Panc1 (cell line): ENCODE results near the gene HPS5. TPM values are rescaled to one million over a fixed set of nuclear protein-coding genes. Genes with fewer than 3 reads are reported as not detected.
"Not testable (repeated sequence)": the region's sequence is repeated elsewhere in the genome, so short reads cannot be mapped to it uniquely, and the experiment has no call there.

Source experiments
- ATAC-seq: fragments of 200-7000 bp; cut with Tn5 transposase; 2 replicates; pipeline ENCODE4 v1.9.1; 2020; ENCODE audit warnings: mild to moderate bottlenecking, moderate library complexity
- BruUV-seq: library from RNA; stranded (reverse); fragments of 400-500 nt; replicated peaks from 2 replicates; lab custom pipeline; 2021; lab: Mats Ljungman, UMichigan
- CTCF ChIA-PET: fragments of 300-600 bp; sonication (Branson Sonifier 250); formaldehyde crosslinking; loops from one replicate; lab custom pipeline; 2022; ENCODE audit warnings: antibody characterized with exemption; lab: Charles Lee
- POLR2A ChIA-PET: fragments of 300-600 bp; sonication (Branson Sonifier 250); formaldehyde crosslinking; loops from one replicate; lab custom pipeline; 2022; ENCODE audit warnings: antibody characterized with exemption; lab: Charles Lee
- DNase-seq: peaks from one replicate; pipeline ENCODE4 v3.0.0-alpha.2; 2010; ENCODE audit warnings: low read depth, low spot score
- H3K27ac ChIP-seq: 2 replicates; pipeline ENCODE4 v1.5.1; 2011; ENCODE audit warnings: mild to moderate bottlenecking, low read length, inconsistent platforms
- H3K27me3 ChIP-seq: fragments of 200-500 bp; sonication (Bioruptor generic); 2 replicates; pipeline ENCODE4 v1.6.0; 2014; ENCODE audit warnings: low read length, inconsistent platforms; ENCODE audit not compliant: control insufficient read depth, insufficient read depth
- H3K36me3 ChIP-seq: fragments of 200-500 bp; sonication (Bioruptor generic); 2 replicates; pipeline ENCODE4 v1.5.1; 2014; ENCODE audit warnings: inconsistent platforms, mild to moderate bottlenecking, low read length, moderate library complexity; ENCODE audit not compliant: control insufficient read depth, insufficient read depth
- H3K4me1 ChIP-seq: 2 replicates; pipeline ENCODE4 v1.5.1; 2011; ENCODE audit warnings: inconsistent platforms, mild to moderate bottlenecking, low read length, moderate library complexity; ENCODE audit not compliant: control insufficient read depth, insufficient read depth
- H3K4me3 ChIP-seq, 2 experiments: 2 replicates each; pipeline ENCODE4 v1.5.1; 2011 to 2012; ENCODE audit warnings: low read depth in 2 of 2, low read length in 2 of 2, mild to moderate bottlenecking in 2 of 2, inconsistent platforms in 1 of 2, moderate library complexity in 1 of 2
- H3K9me3 ChIP-seq: fragments of 200-500 bp; sonication (Bioruptor generic); 2 replicates; pipeline ENCODE4 v1.5.1; 2014; ENCODE audit warnings: low read depth, mild to moderate bottlenecking, inconsistent platforms, low read length, moderate library complexity; ENCODE audit not compliant: control insufficient read depth, insufficient read depth
- POLR2AphosphoS5 ChIP-seq: IDR thresholded peaks from 2 replicates; pipeline ENCODE4 v1.6.1; 2012; ENCODE audit warnings: mild to moderate bottlenecking, low read depth, low read length, moderate library complexity
- SIN3A ChIP-seq: IDR thresholded peaks from 2 replicates; pipeline ENCODE4 v1.6.1; 2012; ENCODE audit warnings: low read depth, mild to moderate bottlenecking, low read length, moderate library complexity, borderline replicate concordance; ENCODE audit not compliant: insufficient read depth
- TCF7L2 ChIP-seq: IDR thresholded peaks from 2 replicates; pipeline ENCODE4 v1.6.1; 2011; ENCODE audit warnings: mild to moderate bottlenecking, low read depth, low read length, inconsistent platforms
- in situ Hi-C: cut with HindIII; loops from 2 replicates; pipeline ENCODE4 v1.10.0; 2016; ENCODE audit warnings: low sequenced_read_pairs, low pct_unique_long_range_greater_than_20kb
- intact Hi-C: fragments of 100-400 bp; cut with micrococcal nuclease; formaldehyde crosslinking; loops from one replicate; pipeline ENCODE4 v1.10.0; 2022; ENCODE audit not compliant: unreplicated experiment
- total RNA-seq: library from RNA; stranded (reverse); gene quantifications from one replicate; pipeline ENCODE4 v1.2.1, GENCODE V29; 2021; ENCODE audit not compliant: unreplicated experiment
- TF ChIP-seq, protein P1 (sequence below), 2 experiments: IDR thresholded peaks; 2 replicates each; pipeline ENCODE4 v1.6.1; 2011 to 2012; ENCODE audit warnings: low read depth in 2 of 2, control low read depth in 1 of 2, low read length in 1 of 2, mild to moderate bottlenecking in 1 of 2, moderate library complexity in 1 of 2; ENCODE audit not compliant: insufficient read depth in 1 of 2
- TF ChIP-seq, protein P2 (sequence below): fragments of 450-650 bp; IDR thresholded peaks from 2 replicates; pipeline ENCODE4 v1.5.1; 2017; ENCODE audit warnings: mild to moderate bottlenecking

HPS5 gene
- total RNA-seq, 1 experiment from 2014 or later, result 27.7 TPM

DNA sequence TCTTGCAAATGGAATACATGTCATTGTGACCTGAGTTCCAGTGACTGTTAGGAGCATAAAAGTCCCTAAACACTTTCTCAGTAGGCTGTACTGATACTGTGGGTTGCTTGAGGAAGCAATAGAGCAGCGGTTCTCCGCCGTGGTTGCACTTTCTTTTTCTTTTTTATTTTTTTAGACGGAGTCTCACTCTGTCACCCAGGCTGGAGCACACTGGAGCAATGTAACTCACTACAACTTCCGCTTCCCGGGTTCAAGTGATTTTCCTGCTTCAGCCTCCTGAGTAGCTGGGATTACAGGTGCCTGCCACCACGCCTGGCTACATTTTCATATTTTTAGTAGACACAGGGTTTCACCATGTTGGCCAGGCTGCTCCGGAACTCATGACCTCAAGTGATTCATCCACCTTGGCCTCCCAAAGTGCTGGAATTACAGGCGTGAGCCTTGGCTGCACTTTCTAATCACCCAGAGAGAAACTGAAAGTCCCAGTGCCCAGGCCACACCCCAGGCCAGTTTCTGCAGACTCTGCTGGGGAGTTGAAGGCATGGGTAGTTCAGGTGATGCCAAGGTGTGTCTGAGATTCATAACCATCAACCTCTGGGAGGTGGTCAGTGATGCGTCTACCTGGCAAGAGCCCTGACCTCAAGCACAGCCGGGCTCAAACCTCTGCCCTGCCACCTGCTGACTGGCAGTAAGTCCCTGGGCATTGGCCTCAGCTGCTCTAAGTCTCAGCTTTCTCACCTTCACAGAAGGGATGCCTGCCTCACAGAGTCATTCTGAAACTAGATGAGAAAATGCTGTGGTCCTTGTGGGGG, 75.4 kb downstream of the HPS5 start:
- CTCF ChIA-PET, result interaction anchor here (0.6 kb wide), 1 partner anchor 290 kb away, joined by 14 read pairs; no protein-coding TSS in a partner anchor

DNA sequence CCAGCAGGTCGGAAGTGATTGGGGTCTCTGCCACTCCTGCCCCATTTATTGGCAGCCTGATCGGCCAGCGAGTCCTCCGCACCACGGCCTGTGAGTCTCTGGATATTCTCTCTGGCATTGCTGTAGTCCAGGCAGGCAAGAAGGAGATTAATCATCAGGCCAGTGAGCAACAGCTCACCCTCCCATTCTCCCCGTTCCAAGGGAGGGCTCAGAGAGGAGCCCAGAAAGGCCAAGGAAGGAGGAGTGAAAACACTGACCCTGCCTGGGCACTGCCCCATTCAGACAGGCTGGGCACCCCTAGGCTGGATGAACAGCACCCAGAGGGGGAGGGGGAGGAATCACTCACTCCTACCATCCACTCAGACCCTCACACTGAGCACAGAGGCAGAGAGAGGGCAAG, 76.5 kb downstream of the HPS5 start:
- CTCF ChIA-PET, result interaction anchor here (0.5 kb wide), 1 partner anchor 25 kb away, joined by 3 read pairs; no protein-coding TSS in a partner anchor
- in situ Hi-C loops, result no loop called here
- no peaks in the 10 kb centered on the region for H3K9me3 ChIP-seq
- TF ChIP-seq SIN3A, result no peak
- TF ChIP-seq, protein P1, sequence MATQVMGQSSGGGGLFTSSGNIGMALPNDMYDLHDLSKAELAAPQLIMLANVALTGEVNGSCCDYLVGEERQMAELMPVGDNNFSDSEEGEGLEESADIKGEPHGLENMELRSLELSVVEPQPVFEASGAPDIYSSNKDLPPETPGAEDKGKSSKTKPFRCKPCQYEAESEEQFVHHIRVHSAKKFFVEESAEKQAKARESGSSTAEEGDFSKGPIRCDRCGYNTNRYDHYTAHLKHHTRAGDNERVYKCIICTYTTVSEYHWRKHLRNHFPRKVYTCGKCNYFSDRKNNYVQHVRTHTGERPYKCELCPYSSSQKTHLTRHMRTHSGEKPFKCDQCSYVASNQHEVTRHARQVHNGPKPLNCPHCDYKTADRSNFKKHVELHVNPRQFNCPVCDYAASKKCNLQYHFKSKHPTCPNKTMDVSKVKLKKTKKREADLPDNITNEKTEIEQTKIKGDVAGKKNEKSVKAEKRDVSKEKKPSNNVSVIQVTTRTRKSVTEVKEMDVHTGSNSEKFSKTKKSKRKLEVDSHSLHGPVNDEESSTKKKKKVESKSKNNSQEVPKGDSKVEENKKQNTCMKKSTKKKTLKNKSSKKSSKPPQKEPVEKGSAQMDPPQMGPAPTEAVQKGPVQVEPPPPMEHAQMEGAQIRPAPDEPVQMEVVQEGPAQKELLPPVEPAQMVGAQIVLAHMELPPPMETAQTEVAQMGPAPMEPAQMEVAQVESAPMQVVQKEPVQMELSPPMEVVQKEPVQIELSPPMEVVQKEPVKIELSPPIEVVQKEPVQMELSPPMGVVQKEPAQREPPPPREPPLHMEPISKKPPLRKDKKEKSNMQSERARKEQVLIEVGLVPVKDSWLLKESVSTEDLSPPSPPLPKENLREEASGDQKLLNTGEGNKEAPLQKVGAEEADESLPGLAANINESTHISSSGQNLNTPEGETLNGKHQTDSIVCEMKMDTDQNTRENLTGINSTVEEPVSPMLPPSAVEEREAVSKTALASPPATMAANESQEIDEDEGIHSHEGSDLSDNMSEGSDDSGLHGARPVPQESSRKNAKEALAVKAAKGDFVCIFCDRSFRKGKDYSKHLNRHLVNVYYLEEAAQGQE (IDR thresholded peaks at IDR 0.05; ENCODE audit: insufficient read depth in 1 of 2, low read depth in 2 of 2, low read length in 1 of 2), result no peak
- TF ChIP-seq POLR2AphosphoS5, result no peak
- no peak for TF ChIP-seq TCF7L2
- TF ChIP-seq, protein P2, sequence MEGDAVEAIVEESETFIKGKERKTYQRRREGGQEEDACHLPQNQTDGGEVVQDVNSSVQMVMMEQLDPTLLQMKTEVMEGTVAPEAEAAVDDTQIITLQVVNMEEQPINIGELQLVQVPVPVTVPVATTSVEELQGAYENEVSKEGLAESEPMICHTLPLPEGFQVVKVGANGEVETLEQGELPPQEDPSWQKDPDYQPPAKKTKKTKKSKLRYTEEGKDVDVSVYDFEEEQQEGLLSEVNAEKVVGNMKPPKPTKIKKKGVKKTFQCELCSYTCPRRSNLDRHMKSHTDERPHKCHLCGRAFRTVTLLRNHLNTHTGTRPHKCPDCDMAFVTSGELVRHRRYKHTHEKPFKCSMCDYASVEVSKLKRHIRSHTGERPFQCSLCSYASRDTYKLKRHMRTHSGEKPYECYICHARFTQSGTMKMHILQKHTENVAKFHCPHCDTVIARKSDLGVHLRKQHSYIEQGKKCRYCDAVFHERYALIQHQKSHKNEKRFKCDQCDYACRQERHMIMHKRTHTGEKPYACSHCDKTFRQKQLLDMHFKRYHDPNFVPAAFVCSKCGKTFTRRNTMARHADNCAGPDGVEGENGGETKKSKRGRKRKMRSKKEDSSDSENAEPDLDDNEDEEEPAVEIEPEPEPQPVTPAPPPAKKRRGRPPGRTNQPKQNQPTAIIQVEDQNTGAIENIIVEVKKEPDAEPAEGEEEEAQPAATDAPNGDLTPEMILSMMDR, result no peak
- no peaks in the 10 kb centered on the region for H3K4me1 ChIP-seq
- ATAC-seq (no peak), DNase-seq (no peak)
- no peak overlapping the region for H3K27ac ChIP-seq
- intact Hi-C loops, result no loop called here
- POLR2A ChIA-PET, result no interaction called here
- H3K36me3 ChIP-seq, result no peaks in the 10 kb centered on the region
- no peaks in the 10 kb centered on the region for H3K27me3 ChIP-seq
- no TSS peak for BruUV-seq
- no peak overlapping the region for H3K4me3 ChIP-seq

More for the DNA sequence above, 75.4 kb downstream of the HPS5 start:
- in situ Hi-C loops, intact Hi-C loops, H3K4me3 ChIP-seq, POLR2A ChIA-PET, H3K27ac ChIP-seq, H3K36me3 ChIP-seq, H3K4me1 ChIP-seq, DNase-seq, BruUV-seq, H3K27me3 ChIP-seq, H3K9me3 ChIP-seq: not testable (repeated sequence)
- peak; percentile 18; the same call in 1 of the 2 replicates for ATAC-seq
